ENCODE data around the gene ARAF.

GRCh38 chrX:47618923-47619485, 58.0 kb downstream of the ARAF start:
- no peak for TF ChIP-seq CTCF (IDR thresholded peaks at IDR 0.05)
- no peak for TF ChIP-seq ZFX (IDR thresholded peaks at IDR 0.05; ENCODE audit: borderline replicate concordance)

Measured in 22Rv1 (cell line).